ENCODE data around the gene ZMIZ2. TPM values are rescaled to one million over a fixed set of nuclear protein-coding genes. Genes with fewer than 3 reads are reported as not detected.

ZMIZ2 gene
- polyA plus RNA-seq, 3 donors: 1.9 to 72.8 (median 3.3) TPM

- Histone ChIP-seq H3K9ac (ENCODE audit: insufficient read depth, low read length, poor library complexity, severe bottlenecking) (no peak overlapping the region), H3K27ac (ENCODE audit: low read depth in 1 of 2, low read length in 2 of 2) (no peak overlapping the region), H2AFZ (ENCODE audit: insufficient read depth, low read depth, low read length, poor library complexity, severe bottlenecking) (no peak overlapping the region), H3K27me3 (ENCODE audit: control insufficient read depth in 2 of 2, insufficient read depth in 2 of 2, low read length in 2 of 2) (no peaks in the 10 kb centered on the region), H3K36me3 (replicated peaks in 1 of 2; ENCODE audit: control insufficient read depth in 1 of 2, insufficient read depth in 2 of 2, low read length in 2 of 2) (no peaks in the 10 kb centered on the region), H3K4me1 (ENCODE audit: control insufficient read depth in 1 of 2, insufficient read depth in 2 of 2, low read length in 2 of 2) (no peaks in the 10 kb centered on the region), H4K20me1 (ENCODE audit: insufficient read depth, low read length) (no peaks in the 10 kb centered on the region), H3K9me3 (replicated peaks in 1 of 2; ENCODE audit: control insufficient read depth in 1 of 2, insufficient read depth in 1 of 2, low read length in 2 of 2) (peaks cover 0 to 10% of the 10 kb centered on the region in 2 donors), H3K4me3 (replicated peaks in 1 of 3; ENCODE audit: low read depth in 2 of 3, low read length in 3 of 3) (no peak overlapping the region), H3K79me2 (ENCODE audit: insufficient read depth, low read length) (no peaks in the 10 kb centered on the region), H3K4me2 (replicated peaks; ENCODE audit: extremely low read depth, low read length, poor library complexity, severe bottlenecking) (no peak overlapping the region)
- intact Hi-C loops (cut with micrococcal nuclease): no loop called here
- H3K36me3 Mint-ChIP-seq: no peaks in the 10 kb centered on the region
- H3K9me3 Mint-ChIP-seq: peaks cover 4 to 11% (median 7%) of the 10 kb centered on the region in 7 donors
- H3K27me3 Mint-ChIP-seq (ENCODE audit: low read depth in 3 of 3): peaks cover 0 to 2% (median 1%) of the 10 kb centered on the region in 3 donors
- no peak overlapping the region for H3K27ac Mint-ChIP-seq
- H3K4me3 Mint-ChIP-seq: no peak overlapping the region
- no CpG with 5 or more reads among the region's 1 CpG for WGBS (ENCODE audit: insufficient coverage)
- no peaks in the 10 kb centered on the region for H3K4me1 Mint-ChIP-seq
- TF ChIP-seq, protein P1, sequence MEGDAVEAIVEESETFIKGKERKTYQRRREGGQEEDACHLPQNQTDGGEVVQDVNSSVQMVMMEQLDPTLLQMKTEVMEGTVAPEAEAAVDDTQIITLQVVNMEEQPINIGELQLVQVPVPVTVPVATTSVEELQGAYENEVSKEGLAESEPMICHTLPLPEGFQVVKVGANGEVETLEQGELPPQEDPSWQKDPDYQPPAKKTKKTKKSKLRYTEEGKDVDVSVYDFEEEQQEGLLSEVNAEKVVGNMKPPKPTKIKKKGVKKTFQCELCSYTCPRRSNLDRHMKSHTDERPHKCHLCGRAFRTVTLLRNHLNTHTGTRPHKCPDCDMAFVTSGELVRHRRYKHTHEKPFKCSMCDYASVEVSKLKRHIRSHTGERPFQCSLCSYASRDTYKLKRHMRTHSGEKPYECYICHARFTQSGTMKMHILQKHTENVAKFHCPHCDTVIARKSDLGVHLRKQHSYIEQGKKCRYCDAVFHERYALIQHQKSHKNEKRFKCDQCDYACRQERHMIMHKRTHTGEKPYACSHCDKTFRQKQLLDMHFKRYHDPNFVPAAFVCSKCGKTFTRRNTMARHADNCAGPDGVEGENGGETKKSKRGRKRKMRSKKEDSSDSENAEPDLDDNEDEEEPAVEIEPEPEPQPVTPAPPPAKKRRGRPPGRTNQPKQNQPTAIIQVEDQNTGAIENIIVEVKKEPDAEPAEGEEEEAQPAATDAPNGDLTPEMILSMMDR (IDR thresholded peaks at IDR 0.05): no peak
- DNase-seq: no peak
Measured at GRCh38 chr7:44782460-44782859, 33.8 kb downstream of the ZMIZ2 start.

GRCh38 chr7:44783407-44783806, 34.8 kb downstream of the ZMIZ2 start:
- Histone ChIP-seq H3K4me2 (replicated peaks; ENCODE audit: extremely low read depth, low read length, poor library complexity, severe bottlenecking) (no peak overlapping the region), H3K9me3 (replicated peaks in 1 of 2; ENCODE audit: control insufficient read depth in 1 of 2, insufficient read depth in 1 of 2, low read length in 2 of 2) (peaks cover 0 to 10% of the 10 kb centered on the region in 2 donors), H3K79me2 (ENCODE audit: insufficient read depth, low read length) (no peaks in the 10 kb centered on the region), H3K4me3 (replicated peaks in 1 of 3; ENCODE audit: low read depth in 2 of 3, low read length in 3 of 3) (no peak overlapping the region), H3K27ac (ENCODE audit: low read depth in 1 of 2, low read length in 2 of 2) (no peak overlapping the region), H4K20me1 (ENCODE audit: insufficient read depth, low read length) (no peaks in the 10 kb centered on the region), H3K36me3 (replicated peaks in 1 of 2; ENCODE audit: control insufficient read depth in 1 of 2, insufficient read depth in 2 of 2, low read length in 2 of 2) (no peaks in the 10 kb centered on the region), H3K4me1 (ENCODE audit: control insufficient read depth in 1 of 2, insufficient read depth in 2 of 2, low read length in 2 of 2) (no peaks in the 10 kb centered on the region), H3K27me3 (ENCODE audit: control insufficient read depth in 2 of 2, insufficient read depth in 2 of 2, low read length in 2 of 2) (no peaks in the 10 kb centered on the region), H2AFZ (ENCODE audit: insufficient read depth, low read depth, low read length, poor library complexity, severe bottlenecking) (no peak overlapping the region), H3K9ac (ENCODE audit: insufficient read depth, low read length, poor library complexity, severe bottlenecking) (no peak overlapping the region)
- TF ChIP-seq, protein P1 (IDR thresholded peaks at IDR 0.05): no peak
- DNase-seq: no peak
- no peak overlapping the region for H3K27ac Mint-ChIP-seq
- peaks cover 0 to 1% (median under 1%) of the 10 kb centered on the region in 3 donors for H3K27me3 Mint-ChIP-seq (ENCODE audit: low read depth in 3 of 3)
- H3K4me3 Mint-ChIP-seq: no peak overlapping the region
- peaks cover 4 to 11% (median 7%) of the 10 kb centered on the region in 7 donors for H3K9me3 Mint-ChIP-seq
- intact Hi-C loops (cut with micrococcal nuclease): no loop called here
- H3K36me3 Mint-ChIP-seq: no peaks in the 10 kb centered on the region
- H3K4me1 Mint-ChIP-seq: no peaks in the 10 kb centered on the region
